NT2/D1 (cell line): Measurements from ENCODE around the gene BAG3.

Experiments used
- YY1 ChIP-seq: IDR thresholded peaks from 2 replicates; pipeline ENCODE4 v1.6.1; 2011; ENCODE audit not compliant: insufficient read length, insufficient read depth
- ZNF274 ChIP-seq: IDR thresholded peaks from 2 replicates; pipeline ENCODE4 v1.6.1; 2011; ENCODE audit warnings: mild to moderate bottlenecking, low read depth, low read length

- no peak for TF ChIP-seq YY1
- no peak for TF ChIP-seq ZNF274
Observed at GRCh38 chr10:119640875-119641526, 10.2 kb upstream of the BAG3 start.
